DLD1 (cell line): Measurements from ENCODE around the gene RBMS3.
"Not testable (repeated sequence)": the region's sequence is repeated elsewhere in the genome, so short reads cannot be mapped to it uniquely, and the experiment has no call there.

Experiments used
- in situ Hi-C: cut with HindIII; loops from 2 replicates; pipeline ENCODE4 v1.10.0; 2017; ENCODE audit warnings: low sequenced_read_pairs

The RBMS3 gene

GRCh38 chr3:29310865-29311264, 30.0 kb downstream of the RBMS3 start:
- in situ Hi-C loops = no loop called here

DNA sequence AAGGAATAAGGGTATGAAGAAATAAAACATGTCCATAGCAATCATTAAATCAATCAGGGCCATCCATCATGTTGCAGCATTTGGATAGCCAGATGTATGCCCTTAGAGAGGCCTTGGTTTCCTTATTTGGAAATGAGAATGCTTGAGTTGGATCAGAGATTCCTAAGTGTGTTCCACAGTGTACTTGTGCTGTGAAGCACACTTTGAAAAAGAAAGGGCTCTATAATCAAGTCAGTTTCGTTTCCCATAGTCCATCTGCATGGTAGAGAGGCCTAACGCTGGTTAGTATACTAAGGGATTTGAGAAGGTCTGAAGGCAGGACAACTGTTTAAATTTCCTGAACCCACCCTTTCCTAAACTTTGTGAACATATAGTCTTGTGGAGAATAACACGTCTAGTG, 30.9 kb downstream of the RBMS3 start:
- in situ Hi-C loops = no loop called here

- in situ Hi-C loops = no loop called here
Observed at GRCh38 chr3:29312395-29312794, 31.5 kb downstream of the RBMS3 start.

DNA sequence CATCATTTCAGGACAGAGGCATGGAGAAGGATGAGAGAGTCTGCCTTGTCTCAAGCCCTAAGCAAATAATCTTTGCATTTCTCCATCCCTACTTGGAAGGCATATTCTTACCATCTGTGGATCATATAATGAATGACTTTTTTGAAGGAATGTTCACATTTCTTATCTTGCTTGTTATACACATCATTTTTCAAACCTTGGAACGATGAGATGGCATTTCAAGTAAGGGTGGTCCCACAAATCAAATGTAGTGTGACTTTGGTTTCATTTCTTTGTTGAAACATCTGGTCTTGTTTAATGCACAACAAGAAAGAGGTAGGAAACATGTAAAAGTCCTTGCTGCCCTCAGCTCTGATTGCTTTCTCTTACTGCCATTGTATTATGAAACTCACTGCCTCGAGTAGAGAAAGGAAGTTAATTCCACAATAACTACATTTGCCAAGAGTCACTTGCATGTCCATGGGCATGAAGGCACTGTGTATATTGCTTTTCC, 32.1 kb downstream of the RBMS3 start:
- in situ Hi-C loops = no loop called here

- in situ Hi-C loops = no loop called here
Observed at GRCh38 chr3:29313981-29314726, 33.3 kb downstream of the RBMS3 start.

- in situ Hi-C loops = no loop called here
Observed at GRCh38 chr3:29314727-29315088, 33.8 kb downstream of the RBMS3 start.

- in situ Hi-C loops = no loop called here
Observed at GRCh38 chr3:29317659-29318173, 36.8 kb downstream of the RBMS3 start.

- in situ Hi-C loops = no loop called here
Observed at GRCh38 chr3:29318251-29318650, 37.4 kb downstream of the RBMS3 start.

DNA sequence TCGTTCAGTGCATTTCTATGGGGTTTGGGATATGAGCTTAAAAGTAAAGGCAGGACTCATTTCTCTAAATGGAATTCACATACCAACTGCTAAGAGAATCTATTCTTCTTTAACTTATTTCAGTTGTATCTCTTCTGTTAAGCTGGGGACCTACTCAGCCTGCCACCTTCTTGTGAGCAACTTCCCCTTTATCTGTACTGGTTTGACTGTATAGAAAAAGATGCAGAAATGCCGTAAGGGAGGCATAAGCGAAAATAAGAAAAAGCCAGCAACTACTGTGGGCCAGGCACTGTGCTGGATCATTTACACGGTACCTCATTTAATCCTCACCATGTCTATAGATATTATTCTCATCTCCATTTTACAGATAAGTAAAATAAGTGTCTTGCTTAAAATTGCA, 38.4 kb downstream of the RBMS3 start:
- in situ Hi-C loops = no loop called here

GRCh38 chr3:29319798-29320197, 38.9 kb downstream of the RBMS3 start:
- in situ Hi-C loops = no loop called here

GRCh38 chr3:29322586-29322985, 41.7 kb downstream of the RBMS3 start:
- in situ Hi-C loops = no loop called here

DNA sequence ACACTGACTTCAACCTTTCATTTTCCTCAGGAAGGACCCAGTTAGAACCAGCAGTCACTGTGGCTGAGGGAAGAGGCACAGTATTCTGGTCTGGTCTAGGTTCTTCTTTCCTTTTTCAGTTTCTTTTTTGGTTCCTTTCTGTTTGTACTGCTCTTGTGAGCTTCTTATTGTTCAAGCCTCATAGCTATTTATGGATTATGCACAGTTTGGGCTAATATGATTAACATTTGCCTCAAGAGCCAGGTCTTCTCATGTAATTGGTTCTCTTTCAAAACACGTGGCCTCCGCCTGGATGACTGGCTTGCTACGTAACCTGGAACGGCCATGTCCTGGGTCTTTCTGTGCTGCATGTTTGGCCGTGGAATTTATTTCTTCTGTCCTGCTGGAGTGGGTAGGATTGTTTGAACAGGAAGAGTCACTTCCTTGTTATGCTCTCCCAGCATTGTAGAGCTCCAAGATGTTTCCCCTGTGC, 43.3 kb downstream of the RBMS3 start:
- in situ Hi-C loops = no loop called here

DNA sequence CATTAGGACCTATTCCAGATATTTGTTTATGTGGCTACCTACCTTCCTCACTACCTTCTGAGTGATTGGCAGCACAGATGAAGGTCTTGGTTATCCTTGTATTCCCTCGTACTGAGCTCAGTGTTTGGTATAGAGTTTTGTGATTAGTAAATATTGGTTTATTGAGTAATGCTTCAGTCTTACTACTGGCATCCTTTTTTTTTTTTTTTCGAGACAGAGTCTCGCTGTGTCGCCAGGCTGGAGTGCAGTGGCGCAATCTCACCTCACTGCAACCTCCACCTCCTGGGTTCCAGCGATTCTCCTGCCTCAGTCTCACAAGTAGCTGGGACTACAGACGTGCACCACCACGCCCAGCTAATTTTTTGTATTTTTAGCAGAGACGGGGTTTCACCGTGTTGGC, 45.7 kb downstream of the RBMS3 start:
- in situ Hi-C loops = not testable (repeated sequence)

DNA sequence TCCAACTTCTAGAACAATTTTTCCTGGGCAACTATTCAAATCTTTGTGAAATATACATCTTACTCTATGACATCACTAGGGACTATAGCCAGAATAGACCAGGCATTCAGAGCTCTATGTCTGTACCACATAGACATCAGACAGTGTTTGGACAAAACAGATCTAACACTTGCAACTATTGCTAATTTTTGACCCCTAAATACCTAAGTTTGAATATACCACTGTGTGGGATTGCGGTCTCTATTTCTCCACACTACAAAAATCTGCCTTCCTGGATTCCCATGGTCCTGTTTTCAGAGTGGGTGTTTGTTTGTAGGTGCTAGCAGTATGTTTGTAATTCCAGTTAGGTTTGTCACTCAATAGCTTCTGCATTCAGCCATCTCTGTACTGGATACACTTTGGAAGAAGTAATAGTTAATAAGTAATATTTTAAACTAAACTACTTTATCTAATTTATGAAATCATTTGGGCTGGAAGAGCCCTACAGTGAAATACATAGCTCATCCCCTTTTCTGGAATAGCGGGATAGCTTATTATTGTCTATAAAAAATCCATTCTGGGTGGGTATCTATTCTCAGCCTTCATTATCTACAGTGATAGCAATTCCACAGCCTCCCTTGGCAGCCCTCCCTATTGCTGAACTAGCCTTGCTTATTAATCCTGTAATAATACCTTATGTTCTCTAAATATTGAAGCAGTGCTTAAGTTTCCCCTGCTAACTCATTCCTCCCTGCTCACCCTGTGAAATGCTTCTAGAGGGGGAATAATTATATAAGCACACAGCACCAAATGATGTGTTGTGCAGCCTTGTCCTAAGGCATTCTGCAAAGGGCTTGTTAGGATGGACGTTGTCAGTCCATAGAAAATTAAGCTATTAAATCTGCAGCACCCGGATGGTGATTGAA, 49.4 kb downstream of the RBMS3 start:
- in situ Hi-C loops = no loop called here

DNA sequence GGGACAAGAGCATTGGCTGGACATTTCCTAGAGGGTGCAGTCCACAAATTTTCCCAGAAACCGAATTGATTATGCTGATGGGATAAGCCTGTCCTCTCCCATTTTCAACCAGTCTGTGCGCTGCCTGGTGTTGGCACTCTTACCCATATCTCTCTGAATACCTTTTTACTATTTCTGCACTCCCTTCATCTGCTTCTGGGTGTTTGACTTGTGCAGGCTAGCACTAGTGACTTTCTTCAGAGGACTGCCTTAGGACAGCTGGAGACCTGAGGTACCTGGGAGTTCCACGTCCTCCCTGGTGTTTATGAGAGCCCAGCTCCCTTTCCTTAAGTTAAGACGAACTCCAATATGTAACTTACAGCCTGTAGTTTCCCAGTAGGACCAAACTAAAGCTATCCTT, 50.2 kb downstream of the RBMS3 start:
- in situ Hi-C loops = no loop called here

- in situ Hi-C loops = no loop called here
Observed at GRCh38 chr3:29331456-29332194, 50.8 kb downstream of the RBMS3 start.

- in situ Hi-C loops = no loop called here
Observed at GRCh38 chr3:29332195-29332637, 51.3 kb downstream of the RBMS3 start.

- in situ Hi-C loops = no loop called here
Observed at GRCh38 chr3:29333576-29333975, 52.7 kb downstream of the RBMS3 start.

DNA sequence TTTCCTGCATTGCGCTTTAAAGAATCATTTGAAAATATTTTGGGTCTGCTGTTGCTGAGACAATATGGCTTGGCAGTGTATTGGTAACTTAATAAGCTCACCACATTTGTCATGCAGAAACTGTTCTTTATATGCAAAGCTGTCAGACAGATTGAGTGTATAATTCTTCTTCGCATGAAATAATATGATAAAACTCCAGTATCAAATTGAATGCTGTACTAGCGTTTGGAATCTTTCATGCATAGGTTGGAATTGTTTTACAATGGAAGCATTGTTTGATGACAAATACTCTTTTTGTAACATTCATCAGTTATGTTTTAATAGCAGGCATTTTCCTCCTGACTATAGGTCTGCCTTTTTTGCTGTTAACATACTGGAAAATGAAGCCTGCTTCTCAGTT, 53.8 kb downstream of the RBMS3 start:
- in situ Hi-C loops = no loop called here

DNA sequence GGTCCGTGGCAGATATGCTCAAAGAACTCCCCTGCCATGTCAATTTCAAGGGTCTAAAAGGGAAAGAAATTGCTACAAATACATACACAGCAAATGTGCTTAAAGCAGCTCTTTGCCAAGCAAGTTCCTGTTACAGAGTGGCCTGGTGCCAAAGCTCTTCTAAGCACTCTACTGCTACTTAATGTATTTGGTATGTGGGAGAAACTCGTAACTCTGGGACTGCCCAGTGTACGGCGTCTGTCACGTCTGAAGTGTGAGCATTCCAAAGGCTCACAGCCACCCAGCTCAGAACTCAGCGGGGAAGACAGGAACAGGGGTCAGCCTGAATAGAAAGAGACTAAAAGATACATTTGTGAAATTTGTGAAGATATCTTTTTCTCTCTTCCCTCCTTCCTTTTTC, 54.6 kb downstream of the RBMS3 start:
- in situ Hi-C loops = no loop called here

- in situ Hi-C loops = no loop called here
Observed at GRCh38 chr3:29335943-29336342, 55.1 kb downstream of the RBMS3 start.
